Lung (tissue), 12 donors: ENCODE measurements around the gene CDH16. TPM values are rescaled to one million over a fixed set of nuclear protein-coding genes. Genes with fewer than 3 reads are reported as not detected.

Experiments used
- ATAC-seq: fragments of 200-7000 bp; cut with Tn5 transposase; one replicate; pipeline ENCODE4 v1.9.1; 2020; ENCODE audit warnings: moderate number of reproducible peaks; ENCODE audit not compliant: insufficient read depth, low FRiP score
- DNase-seq, 3 donors: peaks; one replicate each; pipeline ENCODE4 v3.0.0-alpha.2; 2013 to 2017
- H3K27ac ChIP-seq, 2 donors: one replicate each; pipeline ENCODE4 v1.5.1; 2013; ENCODE audit warnings: mild to moderate bottlenecking in 2 of 2, moderate library complexity in 2 of 2, control low read depth in 1 of 2, inconsistent platforms in 1 of 2, low read depth in 1 of 2, low read length in 1 of 2
- H3K27me3 ChIP-seq, 3 donors: one replicate each; pipeline ENCODE4 v1.5.1; 2013; ENCODE audit warnings: low read length in 2 of 3; ENCODE audit not compliant: control insufficient read depth in 3 of 3, insufficient read depth in 3 of 3
- H3K36me3 ChIP-seq, 4 donors: one replicate each; pipeline ENCODE4 v1.5.1; 2013; ENCODE audit warnings: low read length in 4 of 4, mild to moderate bottlenecking in 1 of 4, moderate library complexity in 1 of 4; ENCODE audit not compliant: control insufficient read depth in 4 of 4, insufficient read depth in 4 of 4
- H3K4me1 ChIP-seq, 5 donors: one replicate each; pipeline ENCODE4 v1.5.1; 2013; ENCODE audit warnings: low read length in 5 of 5, mild to moderate bottlenecking in 2 of 5, moderate library complexity in 1 of 5; ENCODE audit not compliant: control insufficient read depth in 5 of 5, insufficient read depth in 5 of 5
- H3K4me3 ChIP-seq: one replicate; pipeline ENCODE4 v1.5.1; 2013; ENCODE audit warnings: mild to moderate bottlenecking, control low read depth, moderate library complexity
- H3K9ac ChIP-seq, 2 donors: one replicate each; pipeline ENCODE4 v1.5.1; 2013; ENCODE audit warnings: low read length in 2 of 2, control low read depth in 1 of 2; ENCODE audit not compliant: insufficient read depth in 1 of 2
- H3K9me3 ChIP-seq, 4 donors: one replicate each; pipeline ENCODE4 v1.5.1; 2013; ENCODE audit warnings: low read length in 3 of 4, mild to moderate bottlenecking in 1 of 4, moderate library complexity in 1 of 4; ENCODE audit not compliant: control insufficient read depth in 4 of 4, insufficient read depth in 3 of 4
- WGBS, 2 donors: extraction: QIAGEN DNeasy Blood & Tissue Kit; methylation state at CpG; one replicate each; pipeline ENCODE4 v1.1.7; 2013; 5-methylcytosine and 5-hydroxymethylcytosine counted together
- polyA plus RNA-seq, 2 donors: library from polyadenylated mRNA; stranded (reverse); fragments of 200-250 nt; gene quantifications; one replicate each; pipeline ENCODE4 v1.2.1, GENCODE V29; 2013
- total RNA-seq, 2 donors: library from RNA; depleted of rRNA in 1 of 2; stranded (reverse); fragments of >200 nt in 1 of 2; gene quantifications; one replicate each; pipeline ENCODE4 v1.2.1, GENCODE V29; 2014 to 2021
- TF ChIP-seq, protein P1 (sequence below): IDR thresholded peaks from 2 replicates; pipeline ENCODE4 v1.5.1; 2012; ENCODE audit warnings: mild to moderate bottlenecking; ENCODE audit errors: control extremely low read depth, extremely low read depth
- donor health status: control.
- donor health status: control.
- donor health status: Bipolar disorder and iron deficiency.
- donor health status: healthy.
- donor health status: DM: yes; HTN: yes; CAD: no.

The CDH16 gene
- total and polyA plus RNA-seq, 4 donors = 0.25 to 1.7 (median 0.64) TPM; not detected in 1

- TF ChIP-seq, protein P1, sequence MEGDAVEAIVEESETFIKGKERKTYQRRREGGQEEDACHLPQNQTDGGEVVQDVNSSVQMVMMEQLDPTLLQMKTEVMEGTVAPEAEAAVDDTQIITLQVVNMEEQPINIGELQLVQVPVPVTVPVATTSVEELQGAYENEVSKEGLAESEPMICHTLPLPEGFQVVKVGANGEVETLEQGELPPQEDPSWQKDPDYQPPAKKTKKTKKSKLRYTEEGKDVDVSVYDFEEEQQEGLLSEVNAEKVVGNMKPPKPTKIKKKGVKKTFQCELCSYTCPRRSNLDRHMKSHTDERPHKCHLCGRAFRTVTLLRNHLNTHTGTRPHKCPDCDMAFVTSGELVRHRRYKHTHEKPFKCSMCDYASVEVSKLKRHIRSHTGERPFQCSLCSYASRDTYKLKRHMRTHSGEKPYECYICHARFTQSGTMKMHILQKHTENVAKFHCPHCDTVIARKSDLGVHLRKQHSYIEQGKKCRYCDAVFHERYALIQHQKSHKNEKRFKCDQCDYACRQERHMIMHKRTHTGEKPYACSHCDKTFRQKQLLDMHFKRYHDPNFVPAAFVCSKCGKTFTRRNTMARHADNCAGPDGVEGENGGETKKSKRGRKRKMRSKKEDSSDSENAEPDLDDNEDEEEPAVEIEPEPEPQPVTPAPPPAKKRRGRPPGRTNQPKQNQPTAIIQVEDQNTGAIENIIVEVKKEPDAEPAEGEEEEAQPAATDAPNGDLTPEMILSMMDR = no peak
- 33 to 44% methylated on average over 9 of the region's 9 CpGs for WGBS, 2 donors
- ATAC-seq (no peak), DNase-seq (peak; percentile 92 to 95 (median 94))
- Histone ChIP-seq H3K9ac (peak overlapping the region in 1 of 2 donors; percentile 67), H3K4me3 (no peak overlapping the region), H3K9me3 (no peaks in the 10 kb centered on the region), H3K4me1 (peaks cover 0 to 57% (median 30%) of the 10 kb centered on the region in 5 donors), H3K36me3 (no peaks in the 10 kb centered on the region), H3K27me3 (no peaks in the 10 kb centered on the region), H3K27ac (peak overlapping the region; percentile 88 to 89)
Measured at GRCh38 chr16:66899945-66900710, 18.6 kb downstream of the CDH16 start.

GRCh38 chr16:66899310-66899944 is 19.3 kb downstream of the CDH16 start:
- TF ChIP-seq, protein P1 = no peak
- ATAC-seq (no peak), DNase-seq (peak; percentile 11 to 86 (median 36))
- 83 to 87% methylated on average over 6 of the region's 6 CpGs for WGBS, 2 donors
- no peaks in the 10 kb centered on the region for H3K27me3 ChIP-seq
- peak overlapping the region; percentile 81 to 89 for H3K27ac ChIP-seq
- H3K9ac ChIP-seq = peak overlapping the region in 1 of 2 donors; percentile 67
- H3K9me3 ChIP-seq = no peaks in the 10 kb centered on the region
- no peak overlapping the region for H3K4me3 ChIP-seq
- H3K4me1 ChIP-seq = peaks cover 0 to 50% (median 23%) of the 10 kb centered on the region in 5 donors
- no peaks in the 10 kb centered on the region for H3K36me3 ChIP-seq

GRCh38 chr16:66898933-66899309 is 19.8 kb downstream of the CDH16 start:
- Histone ChIP-seq H3K9ac (peak overlapping the region in 1 of 2 donors; percentile 67), H3K27ac (peak overlapping the region; percentile 81 to 89), H3K4me3 (no peak overlapping the region), H3K27me3 (no peaks in the 10 kb centered on the region), H3K9me3 (no peaks in the 10 kb centered on the region), H3K36me3 (no peaks in the 10 kb centered on the region), H3K4me1 (peaks cover 0 to 45% (median 20%) of the 10 kb centered on the region in 5 donors)
- ATAC-seq (no peak), DNase-seq (no peak)
- TF ChIP-seq, protein P1 = no peak
- WGBS, 2 donors = 87 to 90% methylated on average over 2 of the region's 2 CpGs
